ENCODE results near the gene KRT3.

The KRT3 gene

DNA sequence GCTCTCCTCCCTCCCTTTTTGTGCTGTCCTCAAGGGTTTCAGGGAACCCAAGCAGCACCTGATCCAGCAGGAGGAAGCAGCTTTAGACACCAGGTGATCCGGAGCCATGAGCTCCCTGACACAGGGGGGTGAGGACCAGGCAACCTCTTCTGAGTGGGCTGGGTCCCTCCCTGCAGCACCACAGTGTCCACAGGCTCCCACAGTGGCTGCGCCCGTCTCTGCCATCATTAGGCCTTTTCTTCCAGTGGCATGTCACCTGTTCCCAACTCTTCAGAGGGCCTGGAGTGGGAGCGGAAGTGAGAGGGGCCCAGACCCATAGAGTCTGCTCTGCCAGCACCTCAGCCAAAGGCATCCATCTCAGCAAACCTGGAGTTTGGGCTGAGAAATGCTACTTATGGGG, 18.4 kb downstream of the KRT3 start:
- CTCF ChIA-PET = interaction anchor here (1.0 kb wide), 1 partner anchor 93 kb away, joined by 5 read pairs; no protein-coding TSS in a partner anchor
- no peak for TF ChIP-seq KLF1 (tag by site-specific recombination; IDR thresholded peaks at IDR 0.05)
- TF ChIP-seq, protein P1, sequence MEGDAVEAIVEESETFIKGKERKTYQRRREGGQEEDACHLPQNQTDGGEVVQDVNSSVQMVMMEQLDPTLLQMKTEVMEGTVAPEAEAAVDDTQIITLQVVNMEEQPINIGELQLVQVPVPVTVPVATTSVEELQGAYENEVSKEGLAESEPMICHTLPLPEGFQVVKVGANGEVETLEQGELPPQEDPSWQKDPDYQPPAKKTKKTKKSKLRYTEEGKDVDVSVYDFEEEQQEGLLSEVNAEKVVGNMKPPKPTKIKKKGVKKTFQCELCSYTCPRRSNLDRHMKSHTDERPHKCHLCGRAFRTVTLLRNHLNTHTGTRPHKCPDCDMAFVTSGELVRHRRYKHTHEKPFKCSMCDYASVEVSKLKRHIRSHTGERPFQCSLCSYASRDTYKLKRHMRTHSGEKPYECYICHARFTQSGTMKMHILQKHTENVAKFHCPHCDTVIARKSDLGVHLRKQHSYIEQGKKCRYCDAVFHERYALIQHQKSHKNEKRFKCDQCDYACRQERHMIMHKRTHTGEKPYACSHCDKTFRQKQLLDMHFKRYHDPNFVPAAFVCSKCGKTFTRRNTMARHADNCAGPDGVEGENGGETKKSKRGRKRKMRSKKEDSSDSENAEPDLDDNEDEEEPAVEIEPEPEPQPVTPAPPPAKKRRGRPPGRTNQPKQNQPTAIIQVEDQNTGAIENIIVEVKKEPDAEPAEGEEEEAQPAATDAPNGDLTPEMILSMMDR (tag by site-specific recombination; IDR thresholded peaks at IDR 0.05) = no peak
- no peak for TF ChIP-seq ZNF529 (tag by site-specific recombination; IDR thresholded peaks at IDR 0.05; ENCODE audit: insufficient replicate concordance)
- TF ChIP-seq ZNF747 (tag by site-specific recombination; IDR thresholded peaks at IDR 0.05) = no peak
- TF ChIP-seq ZNF707 (tag by site-specific recombination; IDR thresholded peaks at IDR 0.05) = no peak
- TF ChIP-seq MZF1 (tag by site-specific recombination; IDR thresholded peaks at IDR 0.05; ENCODE audit: borderline replicate concordance) = no peak
- TF ChIP-seq ZNF10 (tag by site-specific recombination; IDR thresholded peaks at IDR 0.05) = no peak
- no peak for TF ChIP-seq EGR2 (tag by site-specific recombination; IDR thresholded peaks at IDR 0.05; ENCODE audit: low read depth)
- TF ChIP-seq ZNF558 (tag by site-specific recombination; IDR thresholded peaks at IDR 0.05) = no peak
- no peak for TF ChIP-seq PRDM1 (tag by site-specific recombination; IDR thresholded peaks at IDR 0.05)
- TF ChIP-seq ZBTB44 (tag by site-specific recombination; IDR thresholded peaks at IDR 0.05) = no peak
- no peak for TF ChIP-seq BCL11B (tag by site-specific recombination; IDR thresholded peaks at IDR 0.05; ENCODE audit: low read depth)
- TF ChIP-seq KLF16 (tag by site-specific recombination; IDR thresholded peaks at IDR 0.05) = no peak
- TF ChIP-seq YY2 (tag by site-specific recombination; IDR thresholded peaks at IDR 0.05) = no peak
- no peak for TF ChIP-seq ZNF248 (tag by site-specific recombination; IDR thresholded peaks at IDR 0.05)
- no peak for TF ChIP-seq HOXA7 (CRISPR knock-in tag; IDR thresholded peaks at IDR 0.05; ENCODE audit: borderline replicate concordance)
- no peak for TF ChIP-seq ZNF777 (tag by site-specific recombination; IDR thresholded peaks at IDR 0.05; ENCODE audit: borderline replicate concordance)
- H3K9me3 ChIP-seq (ENCODE audit: control insufficient read depth, insufficient read depth, low read depth, low read length) = no peaks in the 10 kb centered on the region

DNA sequence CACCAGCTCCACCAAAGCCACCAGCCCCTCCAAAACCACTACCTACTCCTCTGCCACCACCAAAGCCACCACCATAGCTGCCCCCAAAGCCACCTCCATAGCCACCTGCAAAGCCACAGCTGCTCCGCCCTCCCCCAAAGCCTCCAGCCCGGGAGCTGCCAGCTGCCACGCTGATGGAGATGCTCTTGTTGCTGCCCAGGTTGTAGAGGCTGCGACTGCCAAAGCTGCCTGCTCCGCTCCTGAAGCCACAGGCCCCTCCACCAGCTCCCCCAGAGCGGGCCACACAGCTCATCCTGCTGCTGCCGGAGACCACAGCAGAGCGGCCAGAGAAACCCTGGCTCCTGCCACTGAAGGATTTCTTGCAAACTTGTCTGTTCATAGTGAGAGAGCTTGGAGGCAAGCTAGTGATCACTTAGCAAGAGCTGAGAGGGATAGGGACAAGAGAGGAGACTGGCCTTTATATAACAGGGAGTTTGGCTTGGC, 19.0 kb downstream of the KRT3 start, which contains the start of gene KRT76:
Gene KRT76 (minus strand): TSS at position 433 of the 483 bp plus-strand sequence. CDS start 54 bp downstream, at position 379.
- Histone ChIP-seq H3K4me3 (ENCODE audit: low read depth, low read length) (no peak within 1 kb of the TSS), H3K4me1 (ENCODE audit: control insufficient read depth, insufficient read depth, low read length) (no peaks in the 10 kb centered on the region), H3K36me3 (ENCODE audit: control insufficient read depth in 2 of 2, insufficient read depth in 1 of 2, low read length in 2 of 2) (no peaks in the 10 kb centered on the region), H3K27ac (ENCODE audit: extremely low read depth, low read depth, low read length) (no peak within 1 kb of the TSS), H3K9me3 (ENCODE audit: control insufficient read depth, insufficient read depth, low read depth, low read length) (no peaks in the 10 kb centered on the region)
- TF ChIP-seq ZNF324 (tag by site-specific recombination; IDR thresholded peaks at IDR 0.05) (no peak), REPIN1 (tag by site-specific recombination; IDR thresholded peaks at IDR 0.05; ENCODE audit: low read depth) (no peak), ZNF311 (tag by site-specific recombination; IDR thresholded peaks at IDR 0.05; ENCODE audit: borderline replicate concordance) (no peak), ZNF560 (tag by site-specific recombination; IDR thresholded peaks at IDR 0.05; ENCODE audit: borderline replicate concordance) (no peak), ZBTB6 (tag by site-specific recombination; IDR thresholded peaks at IDR 0.05) (no peak)
- CTCF ChIA-PET = interaction anchor here (1.0 kb wide), 1 partner anchor 94 kb away, joined by 5 read pairs; no protein-coding TSS in a partner anchor
- POLR2A ChIA-PET = no interaction called here

More for the DNA sequence above, 18.4 kb downstream of the KRT3 start:
- POLR2A ChIA-PET = no interaction called here
- no peaks in the 10 kb centered on the region for H3K4me1 ChIP-seq (ENCODE audit: control insufficient read depth, insufficient read depth, low read length)
- H3K27ac ChIP-seq (ENCODE audit: extremely low read depth, low read depth, low read length) = no peak overlapping the region
- no peak overlapping the region for H3K4me3 ChIP-seq (ENCODE audit: low read depth, low read length)
- no peaks in the 10 kb centered on the region for H3K36me3 ChIP-seq (ENCODE audit: control insufficient read depth in 2 of 2, insufficient read depth in 1 of 2, low read length in 2 of 2)
